AG08396 (cell line): ENCODE data around the gene GRB10.
"Not testable (repeated sequence)": the region's sequence is repeated elsewhere in the genome, so short reads cannot be mapped to it uniquely, and the experiment has no call there.

Source experiments
- DNase-seq: peaks from one replicate; pipeline ENCODE4 v3.0.0; 2012; ENCODE audit warnings: low spot score, mixed read lengths

The GRB10 gene

DNA sequence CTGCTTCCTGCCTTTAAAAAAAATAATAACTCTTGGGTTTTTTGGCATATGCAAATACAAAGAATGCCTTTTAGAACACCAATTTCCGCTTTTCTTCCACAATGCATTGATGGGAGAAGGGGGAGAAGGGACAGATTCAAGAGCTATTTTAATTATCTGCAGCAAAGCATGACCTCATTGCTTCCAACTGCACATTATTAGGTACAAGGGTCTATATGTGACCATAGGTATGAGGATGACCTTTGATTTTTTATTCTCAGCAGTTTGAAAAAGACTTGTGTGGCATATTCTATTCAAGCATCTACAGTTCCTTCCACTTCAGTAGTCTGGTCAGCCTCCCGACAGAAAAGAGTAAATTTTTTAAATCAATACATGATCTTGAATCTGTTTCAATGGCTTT, 39.7 kb downstream of the GRB10 start:
- no peak for DNase-seq

DNA sequence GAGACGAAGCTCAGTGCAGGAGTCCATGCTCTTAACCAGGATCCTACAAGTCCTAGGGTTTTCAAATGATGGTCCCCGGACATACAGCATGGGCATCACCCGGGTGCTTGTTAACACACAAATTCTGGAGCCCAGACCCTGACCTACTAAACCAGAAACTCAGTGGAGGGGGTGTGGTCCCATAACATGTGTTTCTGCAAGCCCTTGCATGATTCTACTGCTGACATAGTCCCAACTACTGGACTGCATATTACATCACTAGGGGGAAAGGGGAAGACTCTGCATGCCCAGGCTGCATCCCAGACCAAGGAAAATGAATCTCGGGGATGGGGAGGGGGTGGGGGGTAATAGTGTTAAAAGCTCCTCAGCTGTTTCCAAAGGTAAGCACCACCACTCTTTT, 40.3 kb downstream of the GRB10 start:
- no peak for DNase-seq

DNA sequence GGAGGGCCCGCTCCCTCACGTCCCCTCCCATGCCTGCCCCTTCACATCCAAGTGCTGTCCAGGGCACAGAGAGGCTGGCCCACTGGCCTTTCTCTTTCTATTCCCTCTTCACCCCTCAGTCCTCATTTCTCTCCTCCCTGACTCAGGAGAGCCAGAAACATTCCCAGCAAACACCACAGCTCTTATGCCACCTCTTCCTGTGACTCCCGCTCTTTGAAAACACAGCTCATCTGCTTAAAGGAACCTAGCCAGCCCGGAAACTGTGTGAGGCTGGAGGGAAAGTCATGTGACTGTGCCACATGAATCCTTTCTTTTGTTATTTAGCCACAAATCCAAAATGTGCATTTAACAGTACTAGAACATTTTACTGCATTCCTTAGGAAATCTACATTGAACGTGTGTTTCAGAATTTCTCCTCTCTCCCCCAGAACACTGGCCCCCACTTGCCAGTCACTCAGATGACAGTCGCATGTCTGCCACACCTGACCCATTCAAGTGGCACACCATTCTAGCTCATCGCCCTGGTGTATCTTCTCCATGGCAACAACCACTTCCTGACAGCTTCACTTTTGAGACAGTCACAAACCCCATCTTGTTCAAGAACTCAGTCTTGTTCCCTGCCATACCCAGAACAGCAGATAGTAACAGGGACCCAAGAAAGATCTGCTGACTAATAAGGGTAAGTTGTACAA, 42.8 kb downstream of the GRB10 start:
- DNase-seq: no peak

DNA sequence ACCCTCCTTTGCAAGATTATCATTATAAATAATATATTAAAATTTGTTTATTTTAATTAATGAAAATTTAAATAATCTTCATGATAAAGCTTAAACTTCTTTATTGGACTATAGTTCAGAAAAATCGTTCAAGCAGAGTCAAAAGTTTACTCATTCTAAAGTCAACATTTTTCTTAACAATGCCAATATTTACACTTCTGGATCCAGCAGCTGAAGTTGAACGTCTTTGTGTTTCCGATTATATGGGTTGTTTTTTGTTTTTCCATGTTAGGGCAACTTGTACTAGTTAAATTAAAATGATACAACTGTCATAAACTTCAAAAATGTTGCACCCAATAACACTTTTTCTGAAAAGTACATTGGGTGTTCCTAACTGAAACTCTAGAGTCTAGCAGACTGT, 43.8 kb downstream of the GRB10 start:
- DNase-seq: no peak

DNA sequence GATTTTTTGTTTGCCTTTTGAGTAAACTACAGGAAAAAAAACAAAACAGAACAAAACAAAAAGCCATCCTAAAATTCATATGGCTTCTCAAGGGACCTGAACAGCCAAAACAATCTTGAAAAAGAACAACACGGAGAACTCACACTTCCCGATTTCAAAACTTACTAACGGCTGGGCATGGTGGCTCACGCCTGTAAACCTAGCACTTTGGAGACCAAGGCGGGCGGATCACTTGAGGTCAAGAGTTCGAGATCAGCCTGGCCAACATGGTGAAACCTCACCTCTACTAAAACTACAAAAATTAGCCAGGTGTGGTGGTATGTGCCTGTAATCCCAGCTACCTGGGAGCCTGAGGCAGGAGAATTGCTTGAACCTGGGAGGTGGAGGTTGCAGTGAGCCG, 46.9 kb downstream of the GRB10 start:
- DNase-seq: not testable (repeated sequence)

DNA sequence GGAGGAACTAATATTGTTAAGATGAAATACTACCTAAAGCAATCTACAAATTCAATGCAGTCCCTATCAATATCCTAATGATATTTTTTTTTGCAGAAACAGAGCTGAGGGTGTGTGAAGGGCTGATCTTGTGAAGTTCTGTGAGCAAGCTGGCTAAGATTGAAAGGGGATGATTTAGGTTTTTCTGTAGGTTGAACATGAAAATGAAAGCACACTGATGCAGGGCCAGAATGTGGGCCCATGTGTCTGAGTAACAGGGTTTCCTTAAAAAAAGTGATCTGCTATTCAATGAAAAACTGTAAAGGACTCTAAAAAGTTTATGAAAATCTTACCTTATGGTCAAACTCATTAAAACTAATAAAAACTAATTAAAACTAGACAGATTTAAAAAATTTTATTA, 47.4 kb downstream of the GRB10 start:
- no peak for DNase-seq

DNA sequence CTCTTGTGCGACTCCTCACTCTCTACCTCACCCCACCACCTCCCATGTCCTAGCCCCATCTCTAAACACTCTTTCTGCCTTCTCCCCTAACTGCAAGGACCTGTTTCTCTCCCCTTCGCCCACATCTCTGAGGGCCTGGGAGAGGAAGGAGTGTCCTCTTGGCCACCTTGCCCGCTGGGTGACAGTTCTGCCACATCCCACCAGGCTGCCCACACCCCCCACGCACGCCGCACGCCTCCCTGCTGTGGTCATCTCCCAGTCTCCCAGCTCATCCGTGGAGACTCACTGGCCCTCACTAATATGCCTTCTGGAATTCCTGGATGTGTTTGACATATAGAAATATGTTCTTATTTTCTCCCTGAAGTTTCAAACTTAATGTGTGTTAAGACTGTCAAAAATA, 48.5 kb downstream of the GRB10 start:
- no peak for DNase-seq

DNA sequence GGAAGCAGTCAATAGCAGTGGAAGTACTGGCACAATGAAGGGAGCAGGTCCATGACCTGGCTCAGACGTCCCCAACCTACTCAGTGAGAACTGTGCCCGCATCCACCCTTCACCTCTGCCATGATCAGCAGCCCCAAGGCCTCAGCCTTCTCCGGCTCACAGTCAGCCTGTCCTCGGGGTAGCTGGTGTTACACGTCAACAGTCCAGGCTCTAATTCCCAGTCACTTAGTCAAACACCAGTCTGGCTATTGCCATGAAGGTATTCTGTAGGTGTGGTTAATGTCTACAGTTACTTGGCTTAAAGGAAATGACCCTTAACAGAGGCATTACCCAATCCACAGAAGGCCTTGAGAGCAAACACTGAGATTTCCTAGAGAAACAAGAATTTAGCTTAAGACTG, 49.1 kb downstream of the GRB10 start:
- DNase-seq: no peak

DNA sequence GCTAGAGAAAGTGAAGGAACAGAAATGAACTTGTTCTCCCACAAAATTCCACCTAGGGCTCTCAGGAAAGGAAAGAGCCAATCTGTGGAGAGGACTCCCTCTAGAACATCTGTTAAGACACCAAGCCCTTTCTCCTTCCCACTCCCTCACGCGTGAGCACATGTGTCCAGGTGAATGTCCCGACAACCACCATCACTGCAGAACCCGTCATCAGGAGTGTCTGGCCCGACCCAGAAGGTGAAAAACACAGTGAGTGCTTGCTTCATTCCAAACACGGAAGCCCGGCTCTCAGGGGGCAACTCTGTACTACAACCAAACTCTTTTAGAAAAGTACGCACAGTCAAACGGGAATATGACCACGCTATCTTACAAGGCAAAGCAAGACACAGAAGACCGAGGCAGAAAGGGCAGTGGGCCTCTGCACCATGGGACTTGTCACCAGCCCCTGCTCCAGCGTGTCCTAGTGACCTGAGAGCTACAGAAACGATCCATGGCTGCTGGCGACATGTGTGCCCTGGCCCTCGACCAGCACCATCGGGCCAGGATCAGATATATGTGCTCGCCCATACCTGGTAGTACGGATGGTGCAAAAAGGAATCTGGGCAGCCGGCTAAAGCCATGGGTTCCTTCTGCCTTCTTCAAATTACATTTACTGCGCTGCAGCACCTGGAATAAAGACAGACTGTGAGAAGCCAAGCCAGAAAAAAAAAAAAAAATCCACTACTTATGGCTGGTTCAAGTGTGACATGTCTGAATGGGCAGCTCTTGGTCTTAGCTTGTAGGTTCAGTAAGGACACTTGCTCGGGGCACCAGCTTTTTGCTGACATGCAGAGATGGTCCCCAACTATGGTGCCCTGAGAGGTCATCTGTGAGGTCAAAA, 50.8 kb downstream of the GRB10 start:
- DNase-seq: no peak

DNA sequence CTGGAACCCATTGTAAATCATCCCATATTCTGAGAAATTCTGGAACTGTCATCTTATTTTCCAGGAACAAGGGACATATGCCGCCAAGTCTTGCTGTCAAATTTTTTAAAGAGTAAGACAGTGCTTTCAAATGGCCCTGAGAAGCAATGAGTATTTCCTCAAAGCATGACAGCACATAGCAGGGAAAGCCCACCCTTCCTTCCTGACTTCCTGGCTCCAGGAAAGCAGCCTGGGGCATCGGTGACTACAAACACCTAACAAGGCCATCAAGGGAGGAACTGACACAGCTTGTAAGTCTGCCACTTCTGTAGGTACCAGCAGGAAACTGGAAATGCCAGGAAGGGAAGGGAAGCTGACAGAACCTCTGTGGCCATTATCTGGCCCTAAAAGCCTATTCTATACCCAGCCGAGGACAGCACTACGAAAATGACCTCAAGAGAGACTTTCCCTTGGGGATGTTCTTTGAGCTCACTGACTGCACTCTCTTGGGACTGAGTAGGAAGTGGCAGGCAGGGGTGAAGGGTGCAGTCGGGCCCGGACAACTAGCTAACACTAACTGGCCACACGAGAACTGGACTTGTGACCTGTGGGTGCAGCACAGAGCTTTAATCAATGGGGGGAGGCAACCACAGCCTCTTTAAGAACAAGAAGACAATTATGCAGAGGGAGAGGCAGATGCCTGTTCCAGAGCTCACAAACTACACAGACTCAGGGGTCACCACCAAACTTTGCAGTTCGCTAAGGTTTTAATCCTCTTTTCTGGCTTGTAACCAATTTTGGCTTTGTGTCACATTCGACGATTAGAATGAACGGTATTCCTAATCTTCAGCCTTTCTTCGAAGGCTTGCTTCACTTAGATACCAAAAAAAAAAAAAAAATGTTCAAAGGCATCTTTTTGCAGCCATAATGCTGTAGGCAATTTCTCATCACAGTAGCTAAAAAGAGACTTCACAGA, 52.0 kb downstream of the GRB10 start:
- no peak for DNase-seq

DNA sequence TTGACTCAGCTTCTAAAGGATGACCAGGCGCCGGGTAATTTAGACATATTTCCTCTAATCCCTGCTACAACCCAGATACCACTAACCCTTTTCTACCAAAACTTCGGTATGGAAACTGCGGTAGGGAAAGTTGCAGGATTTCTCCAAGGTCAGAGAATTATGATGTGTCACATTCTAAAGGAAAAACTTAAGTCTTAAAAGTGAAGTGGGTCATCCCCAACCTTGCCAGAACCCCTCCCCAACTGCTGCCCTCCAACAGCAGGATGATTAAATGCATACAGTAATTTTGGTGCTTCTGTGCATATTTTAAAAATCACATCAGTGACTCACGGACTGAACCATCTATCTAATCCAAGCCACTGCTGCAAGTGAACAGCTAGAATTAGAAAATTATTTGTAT, 52.7 kb downstream of the GRB10 start:
- no peak for DNase-seq

DNA sequence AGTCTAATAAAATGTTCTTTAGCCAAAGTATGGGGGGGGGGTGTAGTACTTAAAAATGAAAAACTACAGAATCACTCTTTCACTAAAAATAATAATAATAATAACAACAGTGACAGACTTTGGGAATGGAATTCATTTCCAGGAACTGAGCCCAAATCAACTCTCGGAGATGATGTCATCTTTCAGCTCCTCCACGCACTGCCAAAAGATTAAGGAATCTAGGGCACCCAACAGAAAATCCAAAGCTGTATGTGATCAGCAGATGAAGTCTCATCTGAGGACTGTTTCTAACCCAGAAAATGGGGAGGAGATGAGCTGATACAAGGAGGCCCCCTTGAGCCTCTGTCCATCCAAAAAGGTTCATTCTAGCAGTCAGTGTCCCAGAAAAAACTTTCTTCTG, 54.5 kb downstream of the GRB10 start:
- peak; percentile 56 for DNase-seq

DNA sequence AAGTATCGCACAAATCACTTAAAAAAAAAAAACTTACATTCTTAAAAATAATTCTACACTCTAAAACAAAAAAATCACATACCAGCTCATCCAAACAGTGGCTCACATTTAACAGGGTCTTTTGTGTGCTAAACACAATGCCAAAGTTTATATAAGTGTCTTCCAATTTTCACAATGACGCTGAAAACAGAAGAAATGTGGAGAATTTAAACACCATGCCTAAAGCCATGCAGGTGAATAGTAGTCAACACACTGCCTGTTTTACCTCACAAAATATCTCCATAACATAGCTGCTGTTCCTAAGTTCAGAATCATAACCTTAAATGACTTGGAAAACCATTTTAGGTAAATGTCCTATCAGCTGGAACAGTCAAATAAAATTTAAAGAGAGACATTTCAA, 55.0 kb downstream of the GRB10 start:
- DNase-seq: no peak

DNA sequence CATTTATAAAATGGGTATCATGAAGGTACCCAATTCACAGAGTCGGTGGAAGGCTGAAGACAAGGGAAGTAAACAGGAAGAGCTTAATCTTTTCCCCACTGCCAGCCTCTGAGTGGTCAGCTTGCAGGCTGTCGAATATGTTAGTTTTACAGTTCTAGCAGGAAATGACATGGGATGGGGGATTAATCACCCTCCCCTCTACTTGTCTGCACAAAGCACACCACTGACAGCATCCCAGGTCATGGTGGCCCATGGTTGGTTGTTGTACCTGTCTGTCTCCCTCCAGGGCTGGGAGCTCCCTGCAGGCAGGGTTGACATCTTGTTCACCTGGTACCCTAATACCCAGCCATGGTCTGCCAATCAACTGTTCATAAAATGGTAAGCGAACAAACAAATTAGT, 55.6 kb downstream of the GRB10 start:
- DNase-seq: no peak

DNA sequence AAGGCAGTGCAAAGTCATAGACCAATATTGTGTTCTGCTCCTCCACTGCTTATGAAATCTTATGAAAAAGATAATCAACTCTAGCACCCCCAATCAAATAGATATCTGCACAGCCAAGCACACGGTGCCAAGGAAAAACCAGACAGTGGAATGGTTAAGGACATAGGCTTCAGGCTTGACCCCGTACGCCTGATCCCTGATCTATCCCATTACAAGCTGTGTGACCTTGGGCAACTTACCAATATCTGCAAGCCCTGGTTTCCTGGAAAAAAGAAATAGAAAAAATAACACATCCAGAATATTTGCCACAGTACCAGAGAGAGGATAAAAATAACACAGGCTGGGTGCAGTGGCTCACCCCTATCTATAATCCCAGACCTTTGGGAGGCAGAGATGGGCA, 56.9 kb downstream of the GRB10 start:
- no peak for DNase-seq

DNA sequence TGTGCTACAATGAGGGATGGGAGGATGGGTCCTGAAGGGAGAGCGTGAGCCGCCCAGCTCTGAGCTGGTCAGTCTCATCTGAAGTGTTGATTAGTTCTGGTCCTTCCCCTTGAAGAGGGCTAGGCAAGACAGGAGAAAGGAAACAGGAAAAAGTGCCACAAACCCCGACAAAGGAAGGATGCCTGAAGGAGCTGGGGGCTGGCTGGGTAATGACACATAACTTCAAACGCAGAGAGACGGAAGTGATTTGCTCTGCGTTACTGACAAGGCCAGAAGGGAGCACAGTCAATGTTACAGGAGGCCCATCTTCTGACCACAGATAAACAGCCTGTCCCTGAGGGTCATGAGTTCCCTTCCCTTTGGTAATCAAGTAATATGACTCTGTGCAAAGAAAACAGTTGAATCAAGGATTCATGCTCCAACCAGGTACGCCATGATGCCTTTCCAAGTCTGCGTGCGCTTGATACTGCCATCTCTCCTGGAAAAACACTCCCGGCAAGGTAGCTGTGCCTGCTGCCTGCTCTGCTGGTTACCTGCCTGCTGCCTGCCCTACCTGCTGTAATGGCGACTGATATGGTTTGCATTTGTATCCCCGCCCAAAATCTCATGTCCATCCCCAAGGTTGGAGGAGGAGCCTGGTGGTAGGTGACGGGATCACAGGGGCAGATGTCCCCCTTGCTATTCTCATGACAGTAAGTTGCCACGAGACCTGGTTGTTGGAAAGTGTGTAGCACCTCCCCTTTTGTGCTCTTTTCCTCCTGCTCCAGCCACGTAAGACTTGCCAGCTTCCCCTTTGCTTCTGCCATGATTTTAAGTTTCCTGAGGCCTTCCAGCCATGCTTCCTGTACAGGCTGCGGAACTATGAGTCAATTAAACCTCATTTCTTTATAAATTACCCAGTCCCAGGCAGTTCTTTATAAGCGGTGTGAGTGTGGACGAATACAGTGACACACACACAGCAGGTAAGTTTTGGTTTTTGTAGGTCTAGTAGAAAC, 57.9 kb downstream of the GRB10 start:
- no peak for DNase-seq

DNA sequence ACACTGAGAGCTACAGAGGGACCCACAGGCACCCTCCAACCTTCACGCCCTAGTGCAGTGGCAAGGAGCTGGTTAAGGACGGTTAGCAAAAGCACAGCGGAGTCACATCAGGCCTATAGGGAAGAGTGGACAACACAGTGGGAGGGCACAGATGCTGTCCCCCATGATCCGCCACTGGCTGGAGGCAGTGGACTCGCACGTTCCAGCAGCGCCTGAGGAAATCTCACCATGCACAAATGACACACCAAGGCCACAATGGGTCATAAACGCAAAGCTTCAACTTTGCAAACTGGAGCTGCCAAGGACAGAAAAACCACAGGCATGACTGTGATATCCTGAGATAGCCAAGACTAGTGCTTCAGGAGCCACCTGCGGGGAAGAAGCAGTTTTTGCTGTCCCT, 58.8 kb downstream of the GRB10 start:
- DNase-seq: no peak

DNA sequence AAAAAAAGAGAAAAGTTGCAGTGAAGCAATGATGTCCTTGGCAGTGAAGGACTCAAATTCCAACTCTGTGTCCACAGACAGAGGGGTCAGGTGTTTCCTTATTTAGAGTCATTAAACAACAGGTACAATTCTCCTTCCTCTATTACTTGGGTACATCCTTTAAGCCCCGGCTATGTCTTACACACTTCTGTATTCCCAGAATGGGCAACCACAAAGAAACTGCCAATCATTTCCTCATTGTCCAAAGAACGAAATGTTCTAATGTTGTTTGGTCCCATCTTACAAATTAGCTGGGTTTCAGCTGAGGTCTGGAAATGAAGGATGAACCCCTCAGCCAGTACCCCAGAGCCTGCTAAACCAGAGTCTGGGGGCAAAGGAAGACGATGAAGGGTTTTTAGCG, 59.5 kb downstream of the GRB10 start:
- no peak for DNase-seq

DNA sequence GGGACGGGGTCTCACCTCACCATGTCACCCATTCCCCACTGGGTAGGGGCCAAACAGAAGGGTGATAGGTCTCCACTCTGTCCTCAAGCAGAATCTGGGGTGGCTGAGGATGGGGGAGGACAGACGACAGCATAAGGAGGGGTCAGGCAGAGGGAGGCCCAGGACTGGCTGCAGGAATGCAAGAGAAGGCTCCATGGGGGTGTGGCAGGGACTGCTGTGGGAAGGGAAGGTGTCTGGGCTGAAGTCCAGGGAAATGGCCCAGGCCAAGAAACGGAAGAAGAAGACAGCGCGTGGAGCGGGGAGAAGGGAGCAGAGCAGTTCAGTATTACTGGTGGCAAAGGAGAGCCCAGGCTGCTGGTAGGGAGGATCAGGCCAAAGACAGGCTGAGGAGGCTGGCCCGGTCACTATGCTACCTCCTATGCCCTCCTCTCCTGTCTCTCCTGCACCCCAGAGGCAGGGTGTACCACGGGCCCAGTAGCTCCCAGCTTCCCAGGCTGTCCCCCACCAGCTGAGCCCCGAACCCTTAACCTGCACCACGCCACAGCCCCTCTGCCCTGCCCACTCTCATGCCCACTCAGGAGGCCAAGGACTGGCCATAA, 60.9 kb downstream of the GRB10 start:
- no peak for DNase-seq

DNA sequence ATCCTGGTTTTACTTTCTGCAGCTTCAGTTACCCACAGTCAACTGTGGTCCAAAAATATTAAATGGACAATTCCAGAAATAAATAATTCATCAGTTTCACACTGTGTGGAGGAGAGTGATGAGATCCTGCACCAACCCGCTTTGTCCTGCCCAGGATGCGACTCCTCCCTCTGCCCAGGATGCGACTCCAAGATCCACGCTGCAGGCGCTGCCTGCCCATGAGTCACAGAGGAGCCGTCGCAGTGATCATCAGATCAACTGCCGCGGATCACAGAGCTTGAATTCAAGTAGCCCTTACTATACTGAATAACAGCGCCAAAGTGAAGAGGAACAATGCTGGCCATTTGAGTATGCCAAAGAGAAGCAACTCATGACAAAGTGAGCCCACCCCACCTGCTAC, 61.5 kb downstream of the GRB10 start:
- no peak for DNase-seq

DNA sequence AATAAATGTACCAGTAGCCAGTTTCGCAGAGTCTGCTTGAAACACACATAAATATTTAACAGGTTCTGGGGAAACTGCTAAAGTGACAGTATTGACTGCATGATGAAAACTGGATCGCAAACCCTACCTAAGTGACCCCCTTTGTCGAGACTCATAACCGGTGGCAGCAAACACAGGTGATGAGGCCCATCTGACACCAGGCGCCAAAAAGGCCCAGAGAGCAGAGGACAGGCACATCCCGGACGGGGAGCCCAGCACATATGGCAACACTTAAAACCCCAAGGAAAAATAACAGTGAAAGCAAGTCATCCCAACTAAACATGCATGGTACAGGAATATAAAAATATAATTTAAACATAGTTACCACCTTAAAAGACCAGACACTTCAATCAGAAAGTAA, 62.4 kb downstream of the GRB10 start:
- no peak for DNase-seq
